SK-N-SH treated with all-trans-retinoic acid at 6 μM for 48 hours (cell line): ENCODE data around the gene EXOSC2.

Experiments
- ARNTL ChIP-seq: fragments of 450-650 bp; formaldehyde crosslinking; IDR thresholded peaks from 2 replicates; pipeline ENCODE4 v1.5.0; 2020; ENCODE audit warnings: low read depth, mild to moderate bottlenecking, moderate library complexity, borderline replicate concordance
- CREB5 ChIP-seq: fragments of 250-450 bp; sonication (Bioruptor Pico); IDR thresholded peaks from 2 replicates; pipeline ENCODE4 v1.5.1; 2020; ENCODE audit warnings: low read depth, mild to moderate bottlenecking, moderate library complexity
- ESRRG ChIP-seq: fragments of 250-450 bp; sonication (Bioruptor Pico); IDR thresholded peaks from 2 replicates; pipeline ENCODE4 v1.6.1; 2021; ENCODE audit warnings: mild to moderate bottlenecking
- GLIS3 ChIP-seq: fragments of 250-450 bp; sonication (Bioruptor Pico); IDR thresholded peaks from 2 replicates; pipeline ENCODE4 v1.5.0; 2020; ENCODE audit warnings: mild to moderate bottlenecking, moderate library complexity
- ISL1 ChIP-seq: fragments of 250-450 bp; sonication (Bioruptor Pico); IDR thresholded peaks from 2 replicates; pipeline ENCODE4 v2.1.2; 2022; ENCODE audit warnings: mild to moderate bottlenecking, moderate library complexity
- OSR1 ChIP-seq: fragments of 250-450 bp; sonication (Bioruptor Pico); IDR thresholded peaks from 2 replicates; pipeline ENCODE4 v1.8.0; 2022; ENCODE audit warnings: moderate library complexity, mild to moderate bottlenecking, inconsistent platforms
- PATZ1 ChIP-seq: fragments of 250-450 bp; sonication (Bioruptor Pico); IDR thresholded peaks from 2 replicates; pipeline ENCODE4 v1.8.0; 2020; ENCODE audit warnings: mild to moderate bottlenecking, moderate library complexity, borderline replicate concordance
- POU6F1 ChIP-seq: fragments of 250-450 bp; sonication (Bioruptor Pico); IDR thresholded peaks from 2 replicates; pipeline ENCODE4 v1.8.0; 2021; ENCODE audit warnings: low read depth, mild to moderate bottlenecking, moderate library complexity, borderline replicate concordance
- PPARA ChIP-seq: fragments of 250-450 bp; sonication (Bioruptor Pico); IDR thresholded peaks from 2 replicates; pipeline ENCODE4 v1.5.0; 2020; ENCODE audit warnings: mild to moderate bottlenecking, borderline replicate concordance
- RARB ChIP-seq: fragments of 250-450 bp; sonication (Bioruptor Pico); IDR thresholded peaks from 2 replicates; pipeline ENCODE4 v1.8.0; 2021; ENCODE audit warnings: mild to moderate bottlenecking, moderate library complexity
- TCF4 ChIP-seq: fragments of 250-450 bp; sonication (Bioruptor Pico); IDR thresholded peaks from 2 replicates; pipeline ENCODE4 v1.8.0; 2021; ENCODE audit warnings: mild to moderate bottlenecking, moderate library complexity, borderline replicate concordance
- ZFP3 ChIP-seq: fragments of 250-450 bp; sonication (Bioruptor Pico); IDR thresholded peaks from 2 replicates; pipeline ENCODE4 v1.5.0; 2020; ENCODE audit warnings: mild to moderate bottlenecking, moderate library complexity
- ZFP30 ChIP-seq: fragments of 450-650 bp; formaldehyde crosslinking; IDR thresholded peaks from 2 replicates; pipeline ENCODE4 v1.5.0; 2022; ENCODE audit warnings: mild to moderate bottlenecking, moderate library complexity
- ZNF8 ChIP-seq: fragments of 450-650 bp; formaldehyde crosslinking; IDR thresholded peaks from 2 replicates; pipeline ENCODE4 v1.5.0; 2020; ENCODE audit warnings: mild to moderate bottlenecking, moderate library complexity

GRCh38 chr9:130663977-130664250 is 29.7 kb upstream of the EXOSC2 start:
- no peak for TF ChIP-seq GLIS3 (CRISPR knock-in tag)
- TF ChIP-seq CREB5 (CRISPR knock-in tag) = no peak
- no peak for TF ChIP-seq ARNTL (CRISPR knock-in tag)
- no peak for TF ChIP-seq OSR1 (CRISPR knock-in tag)
- TF ChIP-seq ZFP30 (CRISPR knock-in tag) = no peak
- TF ChIP-seq POU6F1 (CRISPR knock-in tag) = no peak
- no peak for TF ChIP-seq ZFP3 (CRISPR knock-in tag)
- no peak for TF ChIP-seq PATZ1
- TF ChIP-seq PPARA (CRISPR knock-in tag) = no peak
- TF ChIP-seq RARB (CRISPR knock-in tag) = no peak
- no peak for TF ChIP-seq ZNF8 (CRISPR knock-in tag)
- TF ChIP-seq ESRRG = no peak
- TF ChIP-seq ISL1 (CRISPR knock-in tag) = no peak
- TF ChIP-seq TCF4 (CRISPR knock-in tag) = no peak
